ENCODE data around the gene GPR152. TPM values are rescaled to one million over a fixed set of nuclear protein-coding genes. Genes with fewer than 3 reads are reported as not detected.

The GPR152 gene
- total and polyA plus RNA-seq, 2 of the 8 experiments (the other 6 are each of a cell fraction or from before 2014, with no cell fraction given), result not detected

DNA sequence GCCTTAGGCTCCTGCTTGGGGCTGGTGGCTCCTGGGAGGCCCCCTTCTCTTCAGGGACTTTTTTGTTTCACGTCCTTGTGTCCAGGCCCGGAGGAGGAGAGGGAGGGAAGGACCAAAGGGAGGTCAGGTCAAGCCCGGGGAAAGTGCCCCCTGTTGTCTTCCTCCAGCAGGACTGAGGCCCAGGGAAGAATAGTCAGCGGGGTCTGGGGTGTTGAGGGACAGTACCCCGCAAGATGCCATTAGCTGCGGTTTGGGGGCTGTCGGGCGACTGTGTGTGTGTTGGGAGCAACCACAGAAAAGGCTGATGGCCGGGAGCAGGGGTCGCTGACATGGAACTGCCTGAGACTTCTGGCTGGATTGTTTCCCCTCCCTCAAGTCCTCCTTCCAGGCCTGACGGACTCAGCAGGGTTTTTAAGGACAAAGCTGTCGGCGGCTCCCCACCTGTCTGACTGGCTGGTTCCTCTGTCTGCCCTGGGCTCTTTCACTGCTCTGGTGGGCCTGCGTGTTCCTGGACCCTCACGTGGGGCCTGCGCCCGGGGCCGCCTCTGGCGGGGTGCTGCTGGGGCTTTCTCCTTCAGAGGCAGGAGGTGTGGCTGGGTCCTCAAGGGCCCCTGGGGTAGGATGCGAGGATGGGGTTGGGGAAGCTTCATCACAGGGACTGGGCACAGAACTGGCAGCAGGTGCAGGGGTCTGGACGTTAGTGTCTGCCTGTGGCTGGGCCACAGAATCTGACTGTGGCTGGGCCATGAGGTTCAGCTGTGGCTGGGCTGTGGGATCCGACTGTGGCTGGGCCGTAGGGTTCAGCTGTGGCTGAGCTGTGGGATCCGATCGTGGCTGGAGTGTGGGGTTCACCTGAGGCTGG lies 1.5 kb downstream of the GPR152 start:
- Histone ChIP-seq H3K56ac (replicated peaks; ENCODE audit: insufficient read length, low read depth, low read length) (no peak overlapping the region), H2BK15ac (ENCODE audit: low read length) (0 out of 2 replicates have a peak overlapping the region, but pooled peaks have one; percentile 46), H3K4me1 (replicated peaks in 1 of 4; ENCODE audit: control insufficient read depth in 3 of 4, insufficient read depth in 4 of 4, low read length in 3 of 4) (no peaks in the 10 kb centered on the region), H3K18ac (ENCODE audit: extremely low read depth, low read length) (peak overlapping the region; percentile 19; the same call in 1 of the 2 replicates), H3K27me3 (replicated peaks in 1 of 4; ENCODE audit: control insufficient read depth in 3 of 4, extremely low read depth in 1 of 4, insufficient read depth in 3 of 4, low read length in 3 of 4) (no peaks in the 10 kb centered on the region), H4K20me1 (replicated peaks in 1 of 2; ENCODE audit: control insufficient read depth in 1 of 2, insufficient read depth in 2 of 2, low read length in 2 of 2) (no peaks in the 10 kb centered on the region), H3K9ac (replicated peaks in 1 of 4; ENCODE audit: extremely low read depth in 1 of 4, low read depth in 3 of 4, low read length in 3 of 4) (no peak overlapping the region), H3K36me3 (ENCODE audit: control insufficient read depth in 2 of 4, insufficient read depth in 4 of 4, low read length in 3 of 4) (no peaks in the 10 kb centered on the region), H2BK120ac (replicated peaks; ENCODE audit: low read depth, low read length) (no peak overlapping the region), H3K23ac (ENCODE audit: insufficient read length) (no peak overlapping the region), H3K9me3 (ENCODE audit: insufficient read depth in 2 of 2, low read depth in 1 of 2, low read length in 1 of 2) (no peaks in the 10 kb centered on the region), H2BK12ac (ENCODE audit: low read depth, low read length) (no peak overlapping the region), H3K79me1 (ENCODE audit: low read depth, low read length) (no peaks in the 10 kb centered on the region), H2BK5ac (ENCODE audit: low read depth, low read length) (no peak overlapping the region), H3K27ac (ENCODE audit: low read depth, low read length) (no peak overlapping the region), H2AFZ (ENCODE audit: low read length) (no peak overlapping the region), H3K4ac (replicated peaks; ENCODE audit: insufficient read length, low read depth, low read length) (no peak overlapping the region), H3K14ac (ENCODE audit: insufficient read length) (no peak overlapping the region), H4K5ac (ENCODE audit: insufficient read length, low read depth, low read length) (no peak overlapping the region), H2BK20ac (ENCODE audit: low read length) (no peak overlapping the region), H3K4me3 (ENCODE audit: extremely low read depth in 1 of 4, insufficient read depth in 2 of 4, low read depth in 3 of 4, low read length in 4 of 4) (no peak overlapping the region), H4K91ac (replicated peaks; ENCODE audit: insufficient read length, low read length) (no peak overlapping the region), H3K4me2 (ENCODE audit: insufficient read depth in 1 of 2, low read depth in 2 of 2, low read length in 2 of 2) (no peak overlapping the region), H2AK5ac (ENCODE audit: low read depth, low read length) (no peak overlapping the region), H4K8ac (ENCODE audit: extremely low read depth, insufficient read depth, low read length) (peak overlapping the region; percentile 36; the same call in 1 of the 2 replicates), H3K23me2 (ENCODE audit: low read depth, low read length) (no peaks in the 10 kb centered on the region), H3K79me2 (ENCODE audit: control insufficient read depth in 1 of 2, insufficient read depth in 2 of 2, low read length in 2 of 2) (no peaks in the 10 kb centered on the region)
- CTCF ChIA-PET (ENCODE audit: partially characterized antibody), result interaction anchor here (1.0 to 2.1 kb wide), 6 partner anchors 9 to 49 kb away, joined by 3 to 8 read pairs (median 4); partner anchors contain the start of gene PPP1CA
- DNase-seq (ENCODE audit: low read depth in 1 of 2, low spot score in 2 of 2) (no peak), FAIRE-seq (no peak)
- 92% methylated on average over 22 of the region's 25 CpGs; no CpG with 5 or more reads in 1 of the 2 experiments for WGBS, 2 experiments (ENCODE audit: extremely low coverage in 1 of 2, insufficient coverage in 1 of 2, insufficient read length in 1 of 2, insufficient replicate concordance in 2 of 2, low coverage in 1 of 2, low lambda C conversion rate in 2 of 2, missing lambda C conversion rate in 1 of 2)
- POLR2A ChIA-PET (ENCODE audit: partially characterized antibody), result interaction anchor here (1.2 to 2.2 kb wide), 8 partner anchors 8 to 23 kb away, joined by 3 to 15 read pairs (median 7); partner anchors contain the start of genes CORO1B, PTPRCAP and RPS6KB2
- TF ChIP-seq EGR1 (IDR thresholded peaks at IDR 0.05; ENCODE audit: borderline replicate concordance, low read depth, low read length) (no peak), MAFK (IDR thresholded peaks at IDR 0.05; ENCODE audit: low read depth, low read length) (no peak), POLR2AphosphoS5 (IDR thresholded peaks at IDR 0.05; ENCODE audit: low read depth, low read length) (no peak), EP300 (IDR thresholded peaks at IDR 0.05; ENCODE audit: borderline replicate concordance in 1 of 2, low read depth in 2 of 2, low read length in 2 of 2) (no peak)

Data from H1 (cell line).